HepG2 (cell line): ENCODE data around the gene HLA-DRA. TPM values are rescaled to one million over a fixed set of nuclear protein-coding genes. Genes with fewer than 3 reads are reported as not detected.
A peak's percentile ranks its signal among the peaks of the same experiment; 100 is the strongest.

Experiments
- ATAC-seq: fragments of 200-7000 bp; cut with Tn5 transposase; 3 replicates; pipeline ENCODE4 v1.9.1; 2020; ENCODE audit warnings: mild to moderate bottlenecking, moderate library complexity
- BruUV-seq: library from RNA; stranded (reverse); fragments of 400-500 nt; replicated peaks from 2 replicates; lab custom pipeline; 2021; lab: Mats Ljungman, UMichigan
- CTCF ChIA-PET: fragments of 300-600 bp; formaldehyde crosslinking; extraction: SDS; loops from one replicate; lab custom pipeline; 2021; ENCODE audit warnings: low total read pairs, inconsistent platforms, low intra/inter-chr PET ratio; lab: Yijun Ruan, JAX
- POLR2A ChIA-PET: fragments of 350-600 bp; sonication (Branson Sonifier 250); formaldehyde crosslinking; loops from one replicate; lab custom pipeline; 2020; ENCODE audit warnings: antibody characterized with exemption, inconsistent platforms; lab: Yijun Ruan, JAX
- DNase-seq: peaks from one replicate; pipeline ENCODE4 v3.0.0-alpha.2; 2015; ENCODE audit warnings: low spot score
- FAIRE-seq: peaks from 3 replicates; lab custom pipeline; 2011; peaks lifted over from hg19 to GRCh38; lab: Jason Lieb, UNC
- H2AFZ ChIP-seq: one replicate; pipeline ENCODE4 v1.6.1; 2011; ENCODE audit warnings: low read length, inconsistent platforms
- H3K27ac ChIP-seq: fragments of 300-600 bp; 3 replicates; pipeline ENCODE4 v1.8.0; 2011; ENCODE audit warnings: mixed run types, mild to moderate bottlenecking, mixed read lengths, low read length, inconsistent platforms; ENCODE audit not compliant: insufficient read depth; ENCODE audit errors: extremely low read length
- H3K27me3 ChIP-seq, 2 experiments: fragments of 200-600 bp in 1 of 2; 2 replicates in 1 of 2; 3 replicates in 1 of 2; pipeline versions ENCODE4 v1.6.0 to v1.8.0; 2011; ENCODE audit warnings: low read length in 2 of 2, mild to moderate bottlenecking in 2 of 2, moderate library complexity in 2 of 2, inconsistent platforms in 1 of 2; ENCODE audit not compliant: insufficient read depth in 2 of 2, control insufficient read depth in 1 of 2
- H3K36me3 ChIP-seq, 2 experiments: fragments of 200-600 bp in 1 of 2; replicated peaks in 1 of 2; 2 replicates in 1 of 2; 3 replicates in 1 of 2; pipeline versions ENCODE4 v1.5.1 to v1.8.0; 2011; ENCODE audit warnings: low read length in 2 of 2, inconsistent platforms in 1 of 2; ENCODE audit not compliant: insufficient read depth in 2 of 2, control insufficient read depth in 1 of 2
- H3K4me1 ChIP-seq: 2 replicates; pipeline ENCODE4 v1.5.1; 2012; ENCODE audit warnings: low read length, inconsistent platforms; ENCODE audit not compliant: insufficient read depth
- H3K4me2 ChIP-seq: 2 replicates; pipeline ENCODE4 v1.6.0; 2011; ENCODE audit warnings: low read depth, low read length, inconsistent platforms
- H3K4me3 ChIP-seq, 3 experiments: fragments of 200-600 bp in 1 of 3; sonication (generic), shearing (Covaris generic) in 1 of 3; replicated peaks in 1 of 3; 2 replicates each; pipeline ENCODE4 v1.5.1; 2011 to 2016; ENCODE audit warnings: low read length in 3 of 3, inconsistent platforms in 2 of 3, low read depth in 2 of 3, mild to moderate bottlenecking in 2 of 3, control low read depth in 1 of 3, mixed read lengths in 1 of 3; ENCODE audit not compliant: insufficient read depth in 1 of 3
- H3K79me2 ChIP-seq: one replicate; pipeline ENCODE4 v1.6.1; 2011; ENCODE audit warnings: low read length, inconsistent platforms; ENCODE audit not compliant: insufficient read depth
- H3K9ac ChIP-seq: 2 replicates; pipeline ENCODE4 v1.6.0; 2011; ENCODE audit warnings: mild to moderate bottlenecking, low read depth, low read length, inconsistent platforms; ENCODE audit not compliant: insufficient read depth
- H3K9me3 ChIP-seq: 2 replicates; pipeline ENCODE4 v1.5.1; 2012; ENCODE audit warnings: mild to moderate bottlenecking, low read length
- H4K20me1 ChIP-seq: 2 replicates; pipeline ENCODE4 v1.6.0; 2011; ENCODE audit warnings: inconsistent platforms, mild to moderate bottlenecking, low read length, moderate library complexity; ENCODE audit not compliant: insufficient read depth
- CEBPB ChIP-seq: IDR thresholded peaks from 2 replicates; pipeline ENCODE4 v1.6.1; 2011; ENCODE audit warnings: low read depth, low read length, improper control_type of control experiment, borderline replicate concordance
- FOXA1 ChIP-seq, 2 experiments: fragments of 450-650 bp in 1 of 2; sonication (generic) in 1 of 2; formaldehyde crosslinking in 1 of 2; IDR thresholded peaks; 2 replicates each; pipeline versions ENCODE4 v1.4.0 to v1.6.1; 2016 to 2020; ENCODE audit warnings: missing genetic modification reagents in 1 of 2
- GTF3A ChIP-seq: sonication (generic); formaldehyde crosslinking; conservative IDR thresholded peaks from 2 replicates; pipeline ENCODE4 v1.4.0; 2020; ENCODE audit warnings: mild to moderate bottlenecking, missing genetic modification reagents
- MBD4 ChIP-seq: IDR thresholded peaks from 2 replicates; pipeline ENCODE4 v1.6.1; 2012; ENCODE audit warnings: low read length, inconsistent platforms, borderline replicate concordance
- MXI1 ChIP-seq: IDR thresholded peaks from 3 replicates; pipeline ENCODE4 v1.6.1; 2012; ENCODE audit warnings: low read depth, low read length, inconsistent platforms, borderline replicate concordance
- NR1H2 ChIP-seq: sonication (generic); formaldehyde crosslinking; IDR thresholded peaks from 2 replicates; pipeline ENCODE4 v1.8.1; 2022; ENCODE audit warnings: low read depth, missing genetic modification reagents, borderline replicate concordance
- PAWR ChIP-seq: sonication (generic); formaldehyde crosslinking; IDR thresholded peaks from 2 replicates; pipeline ENCODE4 v1.4.0; 2020; ENCODE audit warnings: missing genetic modification reagents, mild to moderate bottlenecking, borderline replicate concordance
- RARA ChIP-seq: IDR thresholded peaks from 2 replicates; pipeline ENCODE4 v1.6.1; 2016; ENCODE audit warnings: missing genetic modification reagents, missing compliant biosample characterization
- RBM22 ChIP-seq: fragments of 200-400 bp; formaldehyde crosslinking; optimal IDR thresholded peaks from 2 replicates; pipeline ENCODE3; 2017; ENCODE audit warnings: mild to moderate bottlenecking, low read length, moderate library complexity
- RNF2 ChIP-seq: fragments of 450-650 bp; conservative IDR thresholded peaks from 2 replicates; pipeline ENCODE4 v1.6.1; 2016; ENCODE audit warnings: low read depth
- SMC3 ChIP-seq: IDR thresholded peaks from 2 replicates; pipeline ENCODE4 v1.6.1; 2011; ENCODE audit warnings: low read length, improper control_type of control experiment
- ZFX ChIP-seq: sonication (generic); formaldehyde crosslinking; IDR thresholded peaks from 2 replicates; pipeline ENCODE4 v1.4.0; 2020; ENCODE audit warnings: mild to moderate bottlenecking, low read depth, missing genetic modification reagents, moderate library complexity
- ZNF44 ChIP-seq: sonication (generic); formaldehyde crosslinking; IDR thresholded peaks from 2 replicates; pipeline ENCODE4 v1.5.1; 2020; ENCODE audit warnings: mild to moderate bottlenecking, missing genetic modification reagents
- ZNF776 ChIP-seq: sonication (generic); formaldehyde crosslinking; IDR thresholded peaks from 2 replicates; pipeline ENCODE4 v1.4.0; 2020; ENCODE audit warnings: mild to moderate bottlenecking, missing genetic modification reagents
- WGBS: methylation state at CpG from one replicate; pipeline ENCODE4 v1.1.6; 2017; ENCODE audit warnings: low lambda C conversion rate; 5-methylcytosine and 5-hydroxymethylcytosine counted together
- in situ Hi-C: cut with HindIII; loops from 2 replicates; pipeline ENCODE4 v1.10.0; 2017; ENCODE audit warnings: low pct_unique_long_range_greater_than_20kb; ENCODE audit not compliant: extremely low pct_ligation_motif_present
- intact Hi-C: fragments of 100-400 bp; cut with micrococcal nuclease; formaldehyde crosslinking; loops from one replicate; pipeline ENCODE4 v1.10.0; 2022; ENCODE audit not compliant: unreplicated experiment
- polyA plus RNA-seq, 8 experiments: library from polyadenylated mRNA; depleted of rRNA in 3 of 8; stranded (reverse) in 7 of 8; unstranded in 1 of 8; fragments of >200 nt; fragmentation: Illumina TruSeq in 4 of 8; extraction: Trizol in 4 of 8; gene quantifications; 2 replicates each; pipeline versions ENCODE4 v1.2.1 to v1.2.3, GENCODE V29; 2011 to 2016; ENCODE audit warnings: low read depth in 4 of 8, missing spikeins in 1 of 8, mixed read lengths in 1 of 8; ENCODE audit not compliant: insufficient read depth in 1 of 8
- total RNA-seq, 5 experiments: library from RNA; depleted of rRNA; stranded (reverse); fragments of >200 nt; fragmentation: Illumina TruSeq; extraction: Trizol; gene quantifications; 2 replicates each; pipeline ENCODE4 v1.2.3, GENCODE V29; 2016; ENCODE audit warnings: low read depth in 1 of 5
- TF ChIP-seq, protein P1 (sequence below): sonication (generic); formaldehyde crosslinking; IDR thresholded peaks from 2 replicates; pipeline ENCODE4 v1.8.0; 2022; ENCODE audit warnings: missing genetic modification reagents, mild to moderate bottlenecking, borderline replicate concordance

HLA-DRA gene
- total and polyA plus RNA-seq, 2 of the 13 experiments (the other 11 are each of a cell fraction or from before 2014, with no cell fraction given) = not detected

DNA sequence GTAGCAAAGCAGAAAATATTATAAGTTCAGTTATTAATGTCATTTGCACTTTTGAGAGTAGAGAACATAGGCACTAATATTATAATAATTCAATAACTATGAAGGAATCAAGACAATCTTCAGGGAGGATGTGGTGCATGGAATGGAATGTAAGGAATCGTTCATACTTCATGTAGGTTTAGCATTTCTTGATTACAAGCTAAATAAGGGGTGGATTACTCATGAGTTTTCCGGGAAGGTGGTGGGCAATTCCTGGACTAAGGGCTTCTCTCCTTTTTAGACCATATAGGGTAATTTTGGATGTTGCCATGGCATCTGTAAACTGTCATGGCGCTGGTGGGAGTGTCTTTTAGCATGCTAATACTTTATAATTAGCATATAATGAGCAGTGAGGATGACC is 23.7 kb upstream of the HLA-DRA start:
- Histone ChIP-seq H3K36me3 (no peaks in the 10 kb centered on the region), H2AFZ (no peak overlapping the region), H3K27me3 (peaks cover 5 to 31% of the 10 kb centered on the region in 2 experiments), H3K4me2 (no peak overlapping the region), H3K9ac (no peak overlapping the region), H3K4me3 (no peak overlapping the region), H4K20me1 (no peaks in the 10 kb centered on the region), H3K79me2 (no peaks in the 10 kb centered on the region), H3K4me1 (no peaks in the 10 kb centered on the region), H3K27ac (no peak overlapping the region), H3K9me3 (no peaks in the 10 kb centered on the region)
- WGBS = 1% methylated on average over 3 of the region's 3 CpGs
- no peak for ATAC-seq
- intact Hi-C loops (loop anchor here (5.0 kb wide), 1 partner anchor 61 kb away; no protein-coding TSS in a partner anchor), in situ Hi-C loops (loop anchor here (5.0 kb wide), 1 partner anchor 281 kb away; no protein-coding TSS in a partner anchor)
- TF ChIP-seq FOXA1 (IDR thresholded peaks at IDR 0.05) = no peak
- no peak for TF ChIP-seq FOXA1 (CRISPR knock-in tag; IDR thresholded peaks at IDR 0.05)
- TF ChIP-seq, protein P1, sequence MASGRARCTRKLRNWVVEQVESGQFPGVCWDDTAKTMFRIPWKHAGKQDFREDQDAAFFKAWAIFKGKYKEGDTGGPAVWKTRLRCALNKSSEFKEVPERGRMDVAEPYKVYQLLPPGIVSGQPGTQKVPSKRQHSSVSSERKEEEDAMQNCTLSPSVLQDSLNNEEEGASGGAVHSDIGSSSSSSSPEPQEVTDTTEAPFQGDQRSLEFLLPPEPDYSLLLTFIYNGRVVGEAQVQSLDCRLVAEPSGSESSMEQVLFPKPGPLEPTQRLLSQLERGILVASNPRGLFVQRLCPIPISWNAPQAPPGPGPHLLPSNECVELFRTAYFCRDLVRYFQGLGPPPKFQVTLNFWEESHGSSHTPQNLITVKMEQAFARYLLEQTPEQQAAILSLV (CRISPR knock-in tag) = no peak
- no peak for TF ChIP-seq CEBPB
- 0 out of 2 replicates have a peak, but pooled peaks have one; percentile 2 for TF ChIP-seq RNF2
- no peak for TF ChIP-seq RBM22
- ChIA-PET POLR2A (no interaction called here), CTCF (interaction anchor here (1.7 to 4.8 kb wide), 4 partner anchors 276 to 381 kb away, joined by 7 to 36 read pairs (median 12); no protein-coding TSS in a partner anchor)
- no TSS peak for BruUV-seq
- FAIRE-seq = no peak
- no peak for DNase-seq

DNA sequence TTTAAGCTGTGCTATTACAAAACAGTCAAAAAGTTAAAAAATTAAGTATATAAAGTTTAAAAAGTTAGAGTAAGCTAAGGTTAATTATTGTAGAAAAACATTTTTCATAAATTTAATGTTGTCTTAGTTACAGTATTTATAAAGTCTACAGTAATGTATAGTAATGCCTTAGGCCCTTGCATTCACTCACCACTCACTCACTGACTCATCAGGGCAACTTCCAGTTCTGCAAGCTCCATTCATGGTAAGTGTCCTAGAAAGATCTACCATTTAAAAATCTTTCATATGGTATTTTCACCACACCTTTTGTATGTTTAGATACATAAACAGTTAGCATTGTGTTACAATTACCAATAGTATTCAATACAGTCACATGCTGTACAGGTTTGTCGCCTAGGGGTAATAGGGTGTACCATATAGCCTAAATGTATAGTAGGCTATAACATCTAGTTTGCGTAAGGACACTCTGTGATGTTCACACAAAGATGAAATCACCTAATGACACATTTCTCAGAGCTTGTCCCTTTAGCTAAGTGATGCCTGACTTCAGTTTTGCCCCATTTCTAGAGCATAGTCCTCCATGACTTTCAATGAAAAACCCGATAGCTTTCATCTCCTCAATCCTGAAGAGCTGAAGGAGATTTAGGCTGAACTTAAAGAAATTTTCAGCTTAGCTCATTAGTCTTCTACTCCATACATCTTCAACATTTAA is 14.9 kb upstream of the HLA-DRA start:
- H3K36me3 ChIP-seq = no peaks in the 10 kb centered on the region
- peaks cover 0 to 13% of the 10 kb centered on the region in 2 experiments; a peak in 1 of 5 replicates for H3K27me3 ChIP-seq
- no peak overlapping the region for H3K4me2 ChIP-seq
- ChIA-PET POLR2A (no interaction called here), CTCF (no interaction called here)
- 55% methylated on average over 3 of the region's 3 CpGs for WGBS
- FAIRE-seq = no peak
- H3K79me2 ChIP-seq = no peaks in the 10 kb centered on the region
- in situ Hi-C loops = no loop called here
- no peak overlapping the region for H2AFZ ChIP-seq
- DNase-seq = no peak
- ATAC-seq = no peak
- BruUV-seq = no TSS peak
- H3K4me3 ChIP-seq = no peak overlapping the region
- no peaks in the 10 kb centered on the region; the same call in 1 of the 2 replicates for H3K9me3 ChIP-seq
- intact Hi-C loops = no loop called here
- H3K4me1 ChIP-seq = peaks cover 8% of the 10 kb centered on the region
- no peak overlapping the region for H3K9ac ChIP-seq
- H4K20me1 ChIP-seq = no peaks in the 10 kb centered on the region
- H3K27ac ChIP-seq = no peak overlapping the region
- TF ChIP-seq MXI1 (no peak), SMC3 (no peak), GTF3A (CRISPR knock-in tag) (no peak), NR1H2 (CRISPR knock-in tag) (no peak), MBD4 (no peak), RARA (CRISPR knock-in tag) (no peak), ZFX (CRISPR knock-in tag) (no peak), PAWR (CRISPR knock-in tag) (no peak), ZNF776 (CRISPR knock-in tag) (no peak), ZNF44 (no peak)
